HepG2 (cell line): ENCODE results near the gene PRR20G. TPM values are rescaled to one million over a fixed set of nuclear protein-coding genes. Genes with fewer than 3 reads are reported as not detected.

Experiments used
- ATAC-seq: fragments of 200-7000 bp; cut with Tn5 transposase; 3 replicates; pipeline ENCODE4 v1.9.1; 2020; ENCODE audit warnings: mild to moderate bottlenecking, moderate library complexity
- BruUV-seq: library from RNA; stranded (reverse); fragments of 400-500 nt; replicated peaks from 2 replicates; lab custom pipeline; 2021; lab: Mats Ljungman, UMichigan
- CTCF ChIA-PET: fragments of 300-600 bp; formaldehyde crosslinking; extraction: SDS; loops from one replicate; lab custom pipeline; 2021; ENCODE audit warnings: low total read pairs, inconsistent platforms, low intra/inter-chr PET ratio; lab: Yijun Ruan, JAX
- POLR2A ChIA-PET: fragments of 350-600 bp; sonication (Branson Sonifier 250); formaldehyde crosslinking; loops from one replicate; lab custom pipeline; 2020; ENCODE audit warnings: antibody characterized with exemption, inconsistent platforms; lab: Yijun Ruan, JAX
- DNase-seq: peaks from one replicate; pipeline ENCODE4 v3.0.0-alpha.2; 2015; ENCODE audit warnings: low spot score
- FAIRE-seq: peaks from 3 replicates; lab custom pipeline; 2011; peaks lifted over from hg19 to GRCh38; lab: Jason Lieb, UNC
- H2AFZ ChIP-seq: one replicate; pipeline ENCODE4 v1.6.1; 2011; ENCODE audit warnings: low read length, inconsistent platforms
- H3K27ac ChIP-seq: fragments of 300-600 bp; 3 replicates; pipeline ENCODE4 v1.8.0; 2011; ENCODE audit warnings: mixed run types, mild to moderate bottlenecking, mixed read lengths, low read length, inconsistent platforms; ENCODE audit not compliant: insufficient read depth; ENCODE audit errors: extremely low read length
- H3K27me3 ChIP-seq, 2 experiments: fragments of 200-600 bp in 1 of 2; 2 replicates in 1 of 2; 3 replicates in 1 of 2; pipeline versions ENCODE4 v1.6.0 to v1.8.0; 2011; ENCODE audit warnings: low read length in 2 of 2, mild to moderate bottlenecking in 2 of 2, moderate library complexity in 2 of 2, inconsistent platforms in 1 of 2; ENCODE audit not compliant: insufficient read depth in 2 of 2, control insufficient read depth in 1 of 2
- H3K36me3 ChIP-seq, 2 experiments: fragments of 200-600 bp in 1 of 2; replicated peaks in 1 of 2; 2 replicates in 1 of 2; 3 replicates in 1 of 2; pipeline versions ENCODE4 v1.5.1 to v1.8.0; 2011; ENCODE audit warnings: low read length in 2 of 2, inconsistent platforms in 1 of 2; ENCODE audit not compliant: insufficient read depth in 2 of 2, control insufficient read depth in 1 of 2
- H3K4me1 ChIP-seq: 2 replicates; pipeline ENCODE4 v1.5.1; 2012; ENCODE audit warnings: low read length, inconsistent platforms; ENCODE audit not compliant: insufficient read depth
- H3K4me2 ChIP-seq: 2 replicates; pipeline ENCODE4 v1.6.0; 2011; ENCODE audit warnings: low read depth, low read length, inconsistent platforms
- H3K4me3 ChIP-seq, 3 experiments: fragments of 200-600 bp in 1 of 3; sonication (generic), shearing (Covaris generic) in 1 of 3; replicated peaks in 1 of 3; 2 replicates each; pipeline ENCODE4 v1.5.1; 2011 to 2016; ENCODE audit warnings: low read length in 3 of 3, inconsistent platforms in 2 of 3, low read depth in 2 of 3, mild to moderate bottlenecking in 2 of 3, control low read depth in 1 of 3, mixed read lengths in 1 of 3; ENCODE audit not compliant: insufficient read depth in 1 of 3
- H3K79me2 ChIP-seq: one replicate; pipeline ENCODE4 v1.6.1; 2011; ENCODE audit warnings: low read length, inconsistent platforms; ENCODE audit not compliant: insufficient read depth
- H3K9ac ChIP-seq: 2 replicates; pipeline ENCODE4 v1.6.0; 2011; ENCODE audit warnings: mild to moderate bottlenecking, low read depth, low read length, inconsistent platforms; ENCODE audit not compliant: insufficient read depth
- H3K9me3 ChIP-seq: 2 replicates; pipeline ENCODE4 v1.5.1; 2012; ENCODE audit warnings: mild to moderate bottlenecking, low read length
- H4K20me1 ChIP-seq: 2 replicates; pipeline ENCODE4 v1.6.0; 2011; ENCODE audit warnings: inconsistent platforms, mild to moderate bottlenecking, low read length, moderate library complexity; ENCODE audit not compliant: insufficient read depth
- BORCS8-MEF2B ChIP-seq: sonication (generic); formaldehyde crosslinking; IDR thresholded peaks from 2 replicates; pipeline ENCODE4 v1.8.0; 2022; ENCODE audit warnings: mild to moderate bottlenecking, missing genetic modification reagents
- CTCF ChIP-seq: sonication (generic); formaldehyde crosslinking; IDR thresholded peaks from 2 replicates; pipeline ENCODE4 v1.5.0; 2020; ENCODE audit warnings: mild to moderate bottlenecking, missing genetic modification reagents, moderate library complexity
- GPN1 ChIP-seq: sonication (generic); formaldehyde crosslinking; IDR thresholded peaks from 2 replicates; pipeline ENCODE4 v1.5.1; 2020; ENCODE audit warnings: missing genetic modification reagents, borderline replicate concordance
- MLLT10 ChIP-seq: sonication (generic); formaldehyde crosslinking; IDR thresholded peaks from 2 replicates; pipeline ENCODE4 v1.4.0; 2020; ENCODE audit warnings: missing genetic modification reagents
- POGK ChIP-seq: sonication (generic); formaldehyde crosslinking; conservative IDR thresholded peaks from 2 replicates; pipeline ENCODE4 v1.8.0; 2022; ENCODE audit warnings: mild to moderate bottlenecking, moderate library complexity, missing genetic modification reagents
- STAG1 ChIP-seq: sonication (generic); formaldehyde crosslinking; IDR thresholded peaks from 2 replicates; pipeline ENCODE4 v1.4.0; 2020; ENCODE audit warnings: missing genetic modification reagents
- THAP7 ChIP-seq: sonication (generic); formaldehyde crosslinking; IDR thresholded peaks from 2 replicates; pipeline ENCODE4 v1.8.1; 2023; ENCODE audit warnings: mild to moderate bottlenecking, missing genetic modification reagents
- ZNF317 ChIP-seq: sonication (generic); formaldehyde crosslinking; IDR thresholded peaks from 2 replicates; pipeline ENCODE4 v1.5.0; 2020; ENCODE audit warnings: mild to moderate bottlenecking, missing genetic modification reagents
- ZNF574 ChIP-seq: sonication (generic); formaldehyde crosslinking; IDR thresholded peaks from 2 replicates; pipeline ENCODE4 v1.4.0; 2020; ENCODE audit warnings: missing genetic modification reagents
- ZNF770 ChIP-seq: sonication (generic); formaldehyde crosslinking; IDR thresholded peaks from 2 replicates; pipeline ENCODE4 v1.5.0; 2020; ENCODE audit warnings: mild to moderate bottlenecking, missing genetic modification reagents
- WGBS: methylation state at CpG from one replicate; pipeline ENCODE4 v1.1.6; 2017; ENCODE audit warnings: low lambda C conversion rate; 5-methylcytosine and 5-hydroxymethylcytosine counted together
- in situ Hi-C: cut with HindIII; loops from 2 replicates; pipeline ENCODE4 v1.10.0; 2017; ENCODE audit warnings: low pct_unique_long_range_greater_than_20kb; ENCODE audit not compliant: extremely low pct_ligation_motif_present
- intact Hi-C: fragments of 100-400 bp; cut with micrococcal nuclease; formaldehyde crosslinking; loops from one replicate; pipeline ENCODE4 v1.10.0; 2022; ENCODE audit not compliant: unreplicated experiment
- polyA plus RNA-seq, 8 experiments: library from polyadenylated mRNA; depleted of rRNA in 3 of 8; stranded (reverse) in 7 of 8; unstranded in 1 of 8; fragments of >200 nt; fragmentation: Illumina TruSeq in 4 of 8; extraction: Trizol in 4 of 8; gene quantifications; 2 replicates each; pipeline versions ENCODE4 v1.2.1 to v1.2.3, GENCODE V29; 2011 to 2016; ENCODE audit warnings: low read depth in 4 of 8, missing spikeins in 1 of 8, mixed read lengths in 1 of 8; ENCODE audit not compliant: insufficient read depth in 1 of 8
- total RNA-seq, 5 experiments: library from RNA; depleted of rRNA; stranded (reverse); fragments of >200 nt; fragmentation: Illumina TruSeq; extraction: Trizol; gene quantifications; 2 replicates each; pipeline ENCODE4 v1.2.3, GENCODE V29; 2016; ENCODE audit warnings: low read depth in 1 of 5

PRR20G gene
- total and polyA plus RNA-seq, 2 of the 13 experiments (the other 11 are each of a cell fraction or from before 2014, with no cell fraction given) = not detected

- WGBS = 69% methylated on average over 21 of the region's 23 CpGs
- Histone ChIP-seq H3K9me3 (no peaks in the 10 kb centered on the region), H3K9ac (no peak overlapping the region), H3K4me3 (no peak overlapping the region), H3K79me2 (no peaks in the 10 kb centered on the region), H3K4me1 (no peaks in the 10 kb centered on the region), H2AFZ (no peak overlapping the region), H3K27me3 (no peaks in the 10 kb centered on the region), H4K20me1 (no peaks in the 10 kb centered on the region), H3K36me3 (no peaks in the 10 kb centered on the region), H3K4me2 (no peak overlapping the region), H3K27ac (no peak overlapping the region)
- ChIA-PET POLR2A (no interaction called here), CTCF (no interaction called here)
- BruUV-seq = no TSS peak
- in situ Hi-C loops (no loop called here), intact Hi-C loops (no loop called here)
- peak; percentile 22 for DNase-seq
- peak; percentile 78 for ATAC-seq
- TF ChIP-seq ZNF317 (CRISPR knock-in tag) = no peak
- TF ChIP-seq POGK (CRISPR knock-in tag) = no peak
- TF ChIP-seq BORCS8-MEF2B (CRISPR knock-in tag) = no peak
- TF ChIP-seq GPN1 = no peak
- no peak for TF ChIP-seq THAP7 (CRISPR knock-in tag)
- peak; percentile 26 for TF ChIP-seq STAG1
- TF ChIP-seq CTCF (CRISPR knock-in tag) = peak; percentile 55
- TF ChIP-seq ZNF574 = peak; percentile 62; the same call in 1 of the 2 replicates
- no peak for TF ChIP-seq MLLT10 (CRISPR knock-in tag)
- peak; percentile 20; the same call in 1 of the 2 replicates for TF ChIP-seq ZNF770 (CRISPR knock-in tag)
- no peak for FAIRE-seq
These were observed 1.3 kb upstream of the PRR20G start for GRCh38 chr3:127288921-127289705.
